ENCODE results near the gene MTR. TPM values are rescaled to one million over a fixed set of nuclear protein-coding genes. Genes with fewer than 3 reads are reported as not detected.

Gene MTR
- total and polyA plus RNA-seq, 7 donors = 6.8 to 66.2 (median 51.3) TPM

DNA sequence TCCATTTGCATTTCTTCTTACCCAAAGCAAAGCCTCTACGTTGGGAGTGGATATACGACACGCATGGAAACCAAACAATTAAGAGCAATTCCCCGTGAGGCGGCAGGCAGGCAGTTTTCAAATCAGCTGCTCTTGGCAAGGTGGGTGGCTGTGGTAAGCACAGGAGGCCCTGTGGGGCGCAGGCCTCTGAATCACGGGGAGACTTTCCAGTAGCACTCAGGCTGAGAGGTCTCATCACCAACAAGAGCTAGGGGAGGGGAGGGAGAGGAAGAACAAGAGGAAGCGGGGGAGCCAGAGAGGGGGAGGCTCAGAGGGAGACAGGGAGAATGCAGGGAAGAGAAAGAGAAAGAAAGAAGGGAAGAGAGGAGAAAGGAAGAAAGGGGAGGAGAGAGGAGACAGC, 152.7 kb downstream of the MTR start:
- TF ChIP-seq CTCF (IDR thresholded peaks at IDR 0.05) = no peak
- ATAC-seq (no peak), DNase-seq (no peak)
- H3K4me1 ChIP-seq = no peaks in the 10 kb centered on the region
- no peaks in the 10 kb centered on the region for H3K9me3 ChIP-seq
- no peak overlapping the region for H3K27ac ChIP-seq
- no peak overlapping the region for H3K4me3 ChIP-seq
- 54 to 68% (median 62%) methylated on average over 8 of the region's 8 CpGs for WGBS, 3 donors
- H3K36me3 ChIP-seq (ENCODE audit: insufficient read depth in 1 of 2, low read depth in 1 of 2) = no peaks in the 10 kb centered on the region
- intact Hi-C loops (cut with DNase I) = no loop called here
- no peaks in the 10 kb centered on the region for H3K27me3 ChIP-seq (ENCODE audit: insufficient read depth in 3 of 3, low read length in 2 of 3)

DNA sequence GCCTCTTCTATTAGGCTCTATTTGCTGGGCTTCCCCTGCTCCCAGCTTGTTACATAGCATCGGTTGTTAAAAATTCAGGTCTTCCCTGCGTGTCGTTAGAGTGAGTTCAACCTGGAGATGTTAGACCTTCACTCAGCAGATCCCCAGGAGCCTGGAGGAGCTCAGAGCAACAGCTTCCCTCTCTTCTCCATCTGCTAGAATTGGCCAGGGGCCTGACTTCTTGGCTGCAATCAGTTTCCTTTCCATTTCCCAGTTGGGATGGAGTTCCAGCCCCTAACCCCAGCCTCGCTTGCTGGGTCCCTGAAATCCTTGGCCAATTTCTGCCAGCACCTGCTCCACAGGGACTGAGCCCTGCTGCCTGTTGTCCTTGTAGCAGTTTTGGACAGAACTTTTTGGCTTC, 153.3 kb downstream of the MTR start:
- Histone ChIP-seq H3K27ac (no peak overlapping the region), H3K36me3 (ENCODE audit: insufficient read depth in 1 of 2, low read depth in 1 of 2) (no peaks in the 10 kb centered on the region), H3K4me1 (no peaks in the 10 kb centered on the region), H3K9me3 (no peaks in the 10 kb centered on the region), H3K27me3 (ENCODE audit: insufficient read depth in 3 of 3, low read length in 2 of 3) (no peaks in the 10 kb centered on the region), H3K4me3 (no peak overlapping the region)
- WGBS, 3 donors = 50 to 61% (median 57%) methylated on average over 4 of the region's 4 CpGs
- intact Hi-C loops (cut with DNase I) = no loop called here
- DNase-seq (no peak), ATAC-seq (no peak)
- no peak for TF ChIP-seq CTCF (IDR thresholded peaks at IDR 0.05)

DNA sequence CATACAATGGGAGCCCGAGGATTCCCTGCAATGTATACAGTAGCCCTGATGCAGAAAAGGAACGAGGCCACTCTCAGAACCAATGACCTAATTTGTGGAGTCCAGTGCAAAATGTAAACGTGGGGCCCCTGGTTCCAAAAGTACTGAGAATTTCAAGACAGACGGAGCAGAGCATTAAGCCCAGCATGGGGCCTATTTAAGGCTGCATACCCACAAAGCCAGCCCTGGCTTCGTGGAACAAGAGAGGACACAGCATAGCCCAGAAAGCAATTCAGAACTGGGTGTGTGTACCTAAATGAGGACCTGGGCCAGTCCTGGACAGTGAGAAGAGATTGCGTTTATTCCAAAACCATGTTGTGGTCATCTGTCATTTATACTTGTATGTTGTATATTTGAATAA, 153.9 kb downstream of the MTR start:
- Histone ChIP-seq H3K9me3 (no peaks in the 10 kb centered on the region), H3K27me3 (ENCODE audit: insufficient read depth in 3 of 3, low read length in 2 of 3) (no peaks in the 10 kb centered on the region), H3K4me3 (no peak overlapping the region), H3K27ac (no peak overlapping the region), H3K36me3 (ENCODE audit: insufficient read depth in 1 of 2, low read depth in 1 of 2) (no peaks in the 10 kb centered on the region), H3K4me1 (no peaks in the 10 kb centered on the region)
- intact Hi-C loops (cut with DNase I) = no loop called here
- DNase-seq = no peak
- no peak for TF ChIP-seq CTCF (IDR thresholded peaks at IDR 0.05)
- ATAC-seq = no peak
- WGBS, 3 donors = 61 to 66% (median 63%) methylated on average over 6 of the region's 6 CpGs

DNA sequence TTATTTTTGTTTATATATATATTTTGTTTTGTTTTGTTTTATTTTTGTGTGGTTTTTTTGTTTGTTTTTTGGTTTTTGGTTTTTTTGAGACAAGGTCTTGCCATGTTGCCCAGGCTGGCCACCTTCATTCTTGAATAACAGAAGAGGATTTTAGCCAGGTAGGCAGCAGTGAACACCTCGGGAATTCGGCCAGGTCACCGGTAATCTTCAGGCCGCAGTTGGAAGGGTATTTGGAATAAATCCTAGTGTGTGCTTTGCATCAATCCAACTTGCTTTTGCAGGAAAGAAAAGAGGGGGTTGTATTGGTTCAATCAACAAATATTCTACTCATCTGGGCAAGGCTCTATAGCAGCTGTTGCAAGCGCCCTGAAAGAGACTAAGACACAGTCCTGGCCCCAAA, 155.3 kb downstream of the MTR start:
- Histone ChIP-seq H3K9me3 (no peaks in the 10 kb centered on the region), H3K27me3 (ENCODE audit: insufficient read depth in 3 of 3, low read length in 2 of 3) (no peaks in the 10 kb centered on the region), H3K27ac (no peak overlapping the region), H3K4me1 (no peaks in the 10 kb centered on the region), H3K4me3 (no peak overlapping the region), H3K36me3 (ENCODE audit: insufficient read depth in 1 of 2, low read depth in 1 of 2) (no peaks in the 10 kb centered on the region)
- TF ChIP-seq CTCF (IDR thresholded peaks at IDR 0.05) = no peak
- ATAC-seq (no peak), DNase-seq (no peak)
- WGBS, 3 donors = 75 to 86% (median 78%) methylated on average over 5 of the region's 5 CpGs
- intact Hi-C loops (cut with DNase I) = no loop called here

DNA sequence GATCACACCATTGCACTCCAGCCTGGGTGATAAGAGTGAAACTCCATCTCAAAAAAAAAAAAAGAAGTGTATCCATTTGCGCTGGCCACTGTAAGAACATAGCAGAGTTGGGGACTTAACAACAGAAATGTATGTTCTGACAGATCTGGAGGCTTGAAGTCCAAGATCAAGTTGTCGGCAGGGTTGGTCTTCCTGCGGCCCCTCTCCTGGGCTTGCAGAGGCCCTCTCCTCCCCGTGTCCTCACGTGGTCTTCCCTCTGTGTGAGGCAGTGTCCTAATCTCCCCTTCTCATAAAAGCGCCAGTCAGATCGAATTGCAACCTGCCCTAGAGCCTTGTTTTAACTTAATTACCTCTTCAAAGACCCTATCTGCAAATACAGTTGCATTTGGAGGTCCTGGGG, 156.6 kb downstream of the MTR start:
- ATAC-seq (no peak), DNase-seq (no peak)
- H3K4me3 ChIP-seq = no peak overlapping the region
- 47 to 54% (median 50%) methylated on average over 7 of the region's 7 CpGs for WGBS, 3 donors
- intact Hi-C loops (cut with DNase I) = no loop called here
- H3K36me3 ChIP-seq (ENCODE audit: insufficient read depth in 1 of 2, low read depth in 1 of 2) = no peaks in the 10 kb centered on the region
- H3K27me3 ChIP-seq (ENCODE audit: insufficient read depth in 3 of 3, low read length in 2 of 3) = no peaks in the 10 kb centered on the region
- H3K9me3 ChIP-seq = no peaks in the 10 kb centered on the region
- no peak for TF ChIP-seq CTCF (IDR thresholded peaks at IDR 0.05)
- H3K4me1 ChIP-seq = no peaks in the 10 kb centered on the region
- no peak overlapping the region for H3K27ac ChIP-seq
